ENCODE measurements around the gene TIMELESS.
"Not testable (repeated sequence)": the region's sequence is repeated elsewhere in the genome, so short reads cannot be mapped to it uniquely, and the experiment has no call there.

TIMELESS gene, protein sequence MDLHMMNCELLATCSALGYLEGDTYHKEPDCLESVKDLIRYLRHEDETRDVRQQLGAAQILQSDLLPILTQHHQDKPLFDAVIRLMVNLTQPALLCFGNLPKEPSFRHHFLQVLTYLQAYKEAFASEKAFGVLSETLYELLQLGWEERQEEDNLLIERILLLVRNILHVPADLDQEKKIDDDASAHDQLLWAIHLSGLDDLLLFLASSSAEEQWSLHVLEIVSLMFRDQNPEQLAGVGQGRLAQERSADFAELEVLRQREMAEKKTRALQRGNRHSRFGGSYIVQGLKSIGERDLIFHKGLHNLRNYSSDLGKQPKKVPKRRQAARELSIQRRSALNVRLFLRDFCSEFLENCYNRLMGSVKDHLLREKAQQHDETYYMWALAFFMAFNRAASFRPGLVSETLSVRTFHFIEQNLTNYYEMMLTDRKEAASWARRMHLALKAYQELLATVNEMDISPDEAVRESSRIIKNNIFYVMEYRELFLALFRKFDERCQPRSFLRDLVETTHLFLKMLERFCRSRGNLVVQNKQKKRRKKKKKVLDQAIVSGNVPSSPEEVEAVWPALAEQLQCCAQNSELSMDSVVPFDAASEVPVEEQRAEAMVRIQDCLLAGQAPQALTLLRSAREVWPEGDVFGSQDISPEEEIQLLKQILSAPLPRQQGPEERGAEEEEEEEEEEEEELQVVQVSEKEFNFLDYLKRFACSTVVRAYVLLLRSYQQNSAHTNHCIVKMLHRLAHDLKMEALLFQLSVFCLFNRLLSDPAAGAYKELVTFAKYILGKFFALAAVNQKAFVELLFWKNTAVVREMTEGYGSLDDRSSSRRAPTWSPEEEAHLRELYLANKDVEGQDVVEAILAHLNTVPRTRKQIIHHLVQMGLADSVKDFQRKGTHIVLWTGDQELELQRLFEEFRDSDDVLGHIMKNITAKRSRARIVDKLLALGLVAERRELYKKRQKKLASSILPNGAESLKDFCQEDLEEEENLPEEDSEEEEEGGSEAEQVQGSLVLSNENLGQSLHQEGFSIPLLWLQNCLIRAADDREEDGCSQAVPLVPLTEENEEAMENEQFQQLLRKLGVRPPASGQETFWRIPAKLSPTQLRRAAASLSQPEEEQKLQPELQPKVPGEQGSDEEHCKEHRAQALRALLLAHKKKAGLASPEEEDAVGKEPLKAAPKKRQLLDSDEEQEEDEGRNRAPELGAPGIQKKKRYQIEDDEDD

GRCh38 chr12:56448860-56449621, at the start of gene TIMELESS:
Gene TIMELESS, minus strand, starts transcription at chr12:56449426. Its CDS starts 15,256 bp downstream, at chr12:56434170.
- peak; percentile 75 for DNase-seq

- DNase-seq, result not testable (repeated sequence)
These were observed 49.1 kb upstream of the TIMELESS start for GRCh38 chr12:56498126-56498902.

DNA sequence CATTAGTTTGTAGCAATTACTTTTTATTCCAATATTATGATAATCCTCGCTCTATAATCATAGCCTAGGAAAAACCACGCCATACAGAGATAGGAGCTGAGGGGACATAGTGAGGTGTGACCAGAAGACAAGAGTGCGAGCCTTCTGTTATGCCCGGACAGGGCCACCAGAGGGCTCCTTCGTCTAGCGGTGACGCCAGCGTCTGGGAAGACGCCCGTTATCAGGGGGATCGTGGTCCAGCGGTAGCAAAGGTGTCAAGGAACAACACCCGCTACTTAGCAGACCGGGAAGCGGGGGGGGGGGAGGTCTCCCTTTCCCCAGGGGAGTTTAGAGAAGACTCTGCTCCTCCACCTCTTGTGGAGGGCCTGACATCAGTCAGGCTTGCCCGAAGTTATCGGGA, 47.5 kb upstream of the TIMELESS start:
- not testable (repeated sequence) for DNase-seq

DNA sequence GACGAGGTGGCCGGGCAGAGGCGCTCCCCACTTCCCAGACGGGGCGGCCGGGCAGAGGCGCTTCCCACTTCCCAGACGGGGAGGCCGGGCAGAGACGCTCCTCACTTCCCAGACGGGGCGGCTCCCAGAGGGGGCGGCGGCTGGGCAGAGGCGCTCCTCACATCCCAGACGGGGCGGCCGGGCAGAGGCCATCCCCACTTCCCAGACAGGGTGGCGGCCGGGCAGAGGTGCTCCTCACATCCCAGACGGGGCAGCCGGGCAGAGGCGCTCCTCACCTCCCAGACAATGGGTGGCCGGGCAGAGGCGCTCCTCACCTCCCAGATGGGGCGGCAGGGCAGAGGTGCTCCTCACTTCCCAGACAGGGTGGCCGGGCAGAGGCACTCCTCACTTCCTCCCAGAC, 45.3 kb upstream of the TIMELESS start:
- not testable (repeated sequence) for DNase-seq

GRCh38 chr12:56494106-56494415, 44.8 kb upstream of the TIMELESS start:
- DNase-seq, result not testable (repeated sequence)

DNA sequence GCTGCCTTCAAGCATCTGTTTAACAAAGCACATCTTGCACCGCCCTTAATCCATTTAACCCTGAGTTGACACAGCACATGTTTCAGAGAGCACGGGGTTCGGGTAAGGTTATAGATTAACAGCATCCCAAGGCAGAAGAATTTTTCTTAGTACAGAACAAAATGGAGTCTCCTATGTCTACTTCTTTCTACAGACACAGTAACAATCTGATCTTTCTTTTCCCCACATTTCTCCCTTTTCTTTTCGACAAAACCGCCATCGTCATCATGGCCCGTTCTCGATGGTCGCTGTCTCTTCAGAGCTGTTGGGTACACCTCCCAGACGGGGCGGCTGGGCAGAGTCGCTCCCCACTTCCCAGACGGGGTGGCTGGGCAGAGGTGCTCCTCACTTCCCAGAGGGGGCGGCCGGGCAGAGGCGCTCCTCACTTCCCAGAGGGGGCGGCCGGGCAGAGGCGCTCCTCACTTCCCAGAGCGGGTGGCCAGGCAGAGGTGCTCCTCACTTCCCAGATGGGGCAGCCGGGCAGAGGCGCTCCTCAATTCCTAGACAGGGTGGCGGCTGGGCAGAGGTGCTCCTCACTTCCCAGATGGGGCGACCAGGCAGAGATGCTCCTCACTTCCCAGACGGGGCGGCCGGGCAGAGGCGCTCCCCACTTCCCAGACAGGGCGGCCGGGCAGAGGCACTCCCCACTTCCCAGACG, 44.3 kb upstream of the TIMELESS start:
- not testable (repeated sequence) for DNase-seq

- no peak for DNase-seq
These were observed 41.1 kb upstream of the TIMELESS start for GRCh38 chr12:56490360-56490759.

DNA sequence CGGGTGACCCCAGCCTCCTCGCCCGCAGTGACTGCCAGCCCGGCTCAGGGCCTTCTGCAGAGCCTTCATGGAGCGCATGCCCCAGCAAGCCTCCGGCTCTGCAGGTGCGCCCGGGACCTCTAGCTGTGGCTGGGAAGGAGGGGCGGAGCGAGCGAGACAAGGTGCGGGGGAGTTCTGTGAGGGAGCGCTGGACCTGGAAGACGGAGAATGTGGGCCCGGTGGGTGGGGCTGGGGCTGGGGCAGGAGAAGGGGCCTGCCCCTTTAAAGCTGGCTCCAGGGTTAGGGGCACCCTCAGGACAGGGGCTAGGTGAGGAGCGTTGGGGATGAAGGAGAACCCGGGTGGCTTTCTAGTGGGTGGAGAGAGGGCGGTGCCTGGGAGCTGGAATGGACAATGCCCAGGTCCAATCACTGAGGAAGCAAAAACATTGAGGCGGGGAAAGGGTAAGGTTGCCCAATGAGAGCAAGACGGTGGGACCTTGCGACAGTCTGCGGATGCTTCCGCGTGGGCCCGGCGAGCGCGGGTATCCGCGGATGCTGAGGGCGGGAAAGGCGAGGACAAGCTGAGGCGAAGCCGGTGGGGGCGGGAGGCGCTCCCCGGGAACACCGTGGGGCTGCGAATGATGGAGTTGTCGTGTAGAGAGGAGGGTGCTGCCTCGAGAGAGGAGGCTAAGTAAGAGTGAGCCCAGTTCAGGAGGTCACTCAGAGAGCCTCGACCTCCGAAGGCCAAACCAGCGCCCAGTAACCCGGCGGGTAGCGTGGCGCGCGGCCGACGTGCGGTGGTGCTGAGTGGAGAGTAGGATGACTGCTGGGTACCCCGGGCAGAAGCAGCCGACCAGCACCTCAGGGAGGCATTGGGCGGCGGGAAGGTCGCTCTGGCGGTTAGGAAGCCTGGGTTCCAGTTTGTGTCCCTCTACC, 39.1 kb upstream of the TIMELESS start, which contains the start of gene GLS2:
Gene GLS2 (minus strand): TSS at position 121 of the 915 bp plus-strand sequence. CDS start 43 bp downstream, at position 78.
- DNase-seq, result peak; percentile 53

DNA sequence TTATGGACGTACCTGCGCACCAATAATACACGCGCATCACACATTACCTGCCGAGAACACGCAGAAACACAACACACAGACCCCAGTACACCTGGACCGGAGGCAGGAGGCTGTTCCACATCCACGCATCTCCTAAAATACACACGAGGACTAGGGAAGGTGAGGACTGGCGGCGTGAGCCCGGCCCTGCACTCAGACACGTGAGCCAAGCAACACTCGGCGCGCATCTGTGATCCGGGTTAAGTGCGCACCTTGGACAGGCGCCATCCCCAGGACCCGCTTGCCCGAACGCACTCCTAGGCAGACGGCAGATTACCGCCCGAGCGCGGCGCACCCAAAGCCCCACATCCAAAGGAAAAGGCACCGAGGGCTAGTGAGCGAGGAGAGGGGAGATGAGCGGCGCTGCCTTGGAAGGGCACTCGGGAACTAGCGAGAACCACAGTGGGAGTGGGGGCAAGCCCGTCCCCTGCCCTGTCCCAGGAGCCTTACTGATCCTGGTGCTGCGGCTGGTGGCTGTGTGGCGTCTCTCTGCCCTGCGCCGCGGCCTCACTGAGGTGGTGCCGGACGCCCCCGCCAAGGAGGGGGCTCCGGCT, 38.3 kb upstream of the TIMELESS start:
- DNase-seq, result peak; percentile 15

- no peak for DNase-seq
These were observed 37.5 kb upstream of the TIMELESS start for GRCh38 chr12:56486694-56487093.

GRCh38 chr12:56484566-56484965, 35.3 kb upstream of the TIMELESS start:
- no peak for DNase-seq

DNA sequence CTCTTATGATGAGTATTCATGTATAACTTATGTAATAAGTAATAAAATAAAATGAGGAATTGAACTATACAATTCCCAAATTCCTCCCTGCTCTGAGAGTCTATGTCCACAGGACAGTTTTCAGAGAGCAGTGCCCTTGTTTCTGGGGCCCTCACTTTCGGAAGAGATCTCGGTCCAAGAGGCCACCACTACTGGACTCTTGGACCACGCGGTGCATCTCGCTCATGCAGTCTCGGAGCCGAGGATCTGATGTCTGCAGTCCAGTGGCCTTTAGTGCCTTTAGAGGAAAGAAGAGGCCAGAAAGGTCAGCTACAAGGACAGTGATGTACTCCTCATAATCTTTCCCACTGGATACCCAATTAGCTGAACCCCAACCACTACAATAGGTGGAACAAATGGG, 30.4 kb upstream of the TIMELESS start:
- DNase-seq, result no peak

DNA sequence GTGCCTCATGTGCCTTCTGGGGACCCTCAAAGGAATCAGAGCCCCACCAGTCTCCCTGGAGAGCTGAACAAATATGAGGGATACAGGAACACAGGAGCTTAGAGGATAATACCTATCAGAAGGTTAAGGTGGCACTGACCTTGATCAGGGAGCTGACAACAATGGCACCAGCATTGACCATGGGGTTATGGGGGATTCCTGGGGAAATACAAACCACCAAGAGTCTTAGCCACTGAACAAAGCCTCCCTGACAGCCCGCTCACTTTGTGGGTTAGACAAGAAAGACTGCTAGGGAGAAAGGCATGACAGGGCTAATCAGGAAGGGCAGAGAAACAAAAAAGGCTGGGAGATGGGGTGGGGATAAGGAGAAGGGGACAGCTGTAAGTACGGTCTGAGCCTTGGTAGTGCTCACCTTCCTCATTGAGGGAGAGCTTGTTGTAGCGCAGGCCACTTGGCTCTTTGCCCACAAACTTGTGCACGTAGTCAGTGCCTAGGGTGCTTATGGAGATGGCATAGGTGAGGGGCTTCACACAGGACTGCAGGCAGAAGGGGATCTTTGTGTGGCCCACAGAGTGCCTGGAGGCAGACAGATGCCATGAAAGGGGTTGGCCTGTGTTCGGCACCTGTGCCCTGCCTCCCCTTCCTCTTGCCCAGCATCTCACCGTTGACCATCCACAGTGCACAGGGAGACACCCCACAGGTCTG, 28.4 kb upstream of the TIMELESS start:
- no peak for DNase-seq

- DNase-seq, result no peak
These were observed 27.8 kb upstream of the TIMELESS start for GRCh38 chr12:56476972-56477432.

GRCh38 chr12:56476143-56476542, 26.9 kb upstream of the TIMELESS start:
- DNase-seq, result no peak

GRCh38 chr12:56474389-56474788, 25.2 kb upstream of the TIMELESS start:
- no peak for DNase-seq

- no peak for DNase-seq
These were observed 20.0 kb upstream of the TIMELESS start for GRCh38 chr12:56469007-56469930.
